Right kidney (tissue), 1 donor: ENCODE results near the gene AGPAT3.
"Not testable (repeated sequence)": the region's sequence is repeated elsewhere in the genome, so short reads cannot be mapped to it uniquely, and the experiment has no call there.

ENCODE experiments used
- DNase-seq: peaks from one replicate; pipeline ENCODE4 v3.0.0-alpha.2; 2016

Gene AGPAT3

DNA sequence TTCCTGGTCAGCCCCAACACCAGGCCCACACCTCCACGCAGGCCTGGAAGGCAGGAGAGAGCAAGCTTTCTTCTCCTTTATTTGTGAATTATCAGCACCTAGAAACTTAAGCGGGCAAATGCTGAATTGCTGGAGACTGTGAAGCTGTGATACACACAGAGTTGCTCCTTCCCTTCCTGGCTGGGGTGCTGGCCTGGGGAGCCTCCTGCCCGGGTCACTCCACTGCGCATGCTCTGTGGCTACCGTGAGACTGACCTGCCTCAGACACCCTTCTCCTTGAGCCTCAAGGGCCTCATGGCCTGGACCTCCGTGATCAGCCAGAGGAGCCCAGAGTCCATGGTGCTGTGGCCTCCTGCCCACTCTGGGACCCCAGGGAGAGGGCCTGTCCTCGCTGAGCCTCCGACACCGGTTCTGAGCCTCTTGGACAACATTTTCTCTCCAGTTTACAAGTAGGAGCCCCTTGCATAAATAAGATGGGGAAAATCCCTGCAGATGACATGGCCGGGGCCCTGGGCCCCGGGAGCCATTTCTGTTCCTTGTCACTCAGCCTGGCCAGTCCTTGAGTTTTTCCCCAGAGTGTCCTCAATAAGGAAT is 18.0 kb downstream of the AGPAT3 start:
- DNase-seq = no peak

DNA sequence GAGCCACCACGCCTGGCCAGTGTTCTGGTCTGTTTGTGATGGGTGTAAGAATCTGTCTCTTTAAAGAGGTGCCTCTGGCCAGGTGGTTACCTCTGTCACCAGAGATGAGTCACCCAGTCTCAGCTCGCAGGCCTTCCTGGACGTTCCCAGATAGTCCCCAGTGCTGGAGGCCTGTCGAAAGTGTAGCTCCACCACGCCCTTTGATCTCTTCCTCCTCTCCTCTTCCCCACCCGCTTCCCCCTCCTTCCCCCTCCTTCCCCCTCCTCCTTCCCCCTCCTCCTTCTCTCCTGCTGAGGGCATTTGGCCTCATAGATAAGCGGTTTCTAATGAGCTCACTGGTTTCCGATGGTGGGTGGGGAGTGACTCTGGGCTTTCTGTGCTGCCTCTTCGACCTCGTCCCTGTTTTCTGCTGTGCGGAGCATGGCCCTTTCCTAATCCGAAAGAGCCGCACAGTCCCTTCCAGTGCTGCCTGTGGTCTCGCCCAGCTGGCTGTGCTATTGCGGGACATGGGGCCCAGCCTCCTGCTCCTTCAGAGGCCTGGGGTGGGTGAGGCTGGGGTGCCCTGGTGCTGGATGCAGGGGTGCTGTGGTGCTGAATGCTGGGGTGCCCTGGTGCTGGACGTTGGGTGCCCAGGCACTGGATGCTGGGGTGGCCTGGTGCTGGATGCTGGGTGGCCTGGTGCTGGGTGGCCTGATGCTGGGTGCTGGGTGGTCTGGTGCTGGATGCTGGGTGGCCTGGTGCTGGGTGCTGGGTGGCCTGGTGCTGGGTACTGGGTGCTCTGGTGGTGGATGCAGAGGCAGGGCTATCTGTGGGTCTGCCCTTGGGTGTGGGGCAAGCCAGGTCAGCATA is 19.2 kb downstream of the AGPAT3 start:
- no peak for DNase-seq

DNA sequence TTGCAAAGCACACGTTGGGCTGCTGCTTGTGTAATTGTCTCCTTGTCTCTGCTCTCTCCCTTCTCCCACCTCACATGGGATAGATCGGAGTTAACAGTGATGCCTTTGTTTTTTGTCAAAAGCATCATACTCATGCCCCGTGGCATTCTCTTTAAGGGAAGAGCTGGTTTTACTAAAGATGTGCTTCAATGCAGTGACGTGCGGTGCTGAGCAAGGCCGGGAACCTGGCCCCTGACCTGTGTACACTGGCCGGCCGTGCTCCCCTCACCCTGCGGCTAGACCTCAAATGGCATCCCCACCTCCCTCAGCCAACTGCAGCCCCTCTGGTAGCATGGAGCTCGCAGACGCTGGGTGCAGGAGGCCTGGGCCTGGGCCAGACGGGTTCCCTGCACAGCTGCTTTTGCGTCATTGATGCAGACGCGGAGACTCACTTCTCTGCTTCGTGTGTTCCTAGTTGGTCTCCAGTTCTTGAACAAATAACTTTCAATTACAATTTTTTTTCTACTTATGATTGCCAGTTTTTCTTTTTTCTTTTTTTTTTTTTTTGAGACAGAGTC is 19.9 kb downstream of the AGPAT3 start:
- no peak for DNase-seq

DNA sequence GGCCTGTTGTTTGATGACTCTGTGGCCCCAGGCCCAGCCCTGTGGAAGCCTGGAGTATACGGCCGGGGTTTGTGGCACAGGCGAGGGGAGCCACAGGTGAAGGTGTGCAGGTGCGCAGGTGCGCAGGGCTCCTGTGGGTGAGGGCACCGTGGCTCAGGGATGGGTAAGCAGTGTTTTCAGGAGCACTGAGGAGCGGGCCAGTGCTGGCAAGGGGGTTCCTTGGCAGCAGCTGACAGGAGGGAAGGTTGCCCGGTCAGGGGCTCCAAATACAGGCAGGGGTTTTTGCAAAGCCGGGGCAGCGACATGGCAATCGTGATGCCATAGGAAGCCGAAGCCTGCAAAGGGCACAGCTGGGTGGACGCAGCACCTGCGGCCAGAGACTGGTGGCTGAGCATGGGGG is 20.7 kb downstream of the AGPAT3 start:
- DNase-seq = no peak

DNA sequence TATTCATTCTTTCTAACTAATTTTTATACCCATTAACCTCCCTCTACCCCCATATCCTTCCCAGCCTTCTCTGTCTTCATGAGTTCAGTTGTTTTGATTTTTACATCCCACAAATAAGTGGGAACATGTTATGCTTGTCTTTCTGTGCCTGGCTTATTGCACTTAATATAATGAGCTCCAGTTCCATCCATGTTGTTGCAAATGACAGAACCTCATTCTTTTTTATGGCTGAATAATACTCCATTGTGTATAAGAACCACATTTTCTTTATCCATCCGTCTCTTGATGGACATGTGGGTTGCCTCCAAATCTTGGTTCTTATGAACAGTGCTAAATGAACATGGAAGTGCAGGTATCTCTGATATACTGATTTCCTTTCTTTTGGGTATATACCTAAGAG is 21.5 kb downstream of the AGPAT3 start:
- no peak for DNase-seq

DNA sequence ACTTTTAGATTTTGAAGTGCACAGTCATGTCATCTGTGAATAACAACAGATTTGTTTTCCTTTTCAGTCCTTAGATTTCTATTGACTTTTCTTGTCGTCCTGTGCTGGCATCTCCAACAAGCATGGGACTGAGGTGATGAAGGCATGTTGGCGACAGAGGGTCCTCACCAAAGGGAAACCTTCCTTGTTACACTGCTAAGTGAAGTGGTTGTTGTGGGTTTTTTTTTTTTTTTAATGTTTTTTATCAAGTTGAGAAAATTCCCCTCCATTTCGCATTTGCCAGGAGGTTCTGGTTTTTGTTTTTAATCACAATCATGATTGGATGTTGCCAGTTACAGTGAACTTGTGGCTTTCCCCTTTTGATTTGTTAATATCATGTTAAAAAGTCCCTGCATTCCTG is 24.0 kb downstream of the AGPAT3 start:
- DNase-seq = no peak

DNA sequence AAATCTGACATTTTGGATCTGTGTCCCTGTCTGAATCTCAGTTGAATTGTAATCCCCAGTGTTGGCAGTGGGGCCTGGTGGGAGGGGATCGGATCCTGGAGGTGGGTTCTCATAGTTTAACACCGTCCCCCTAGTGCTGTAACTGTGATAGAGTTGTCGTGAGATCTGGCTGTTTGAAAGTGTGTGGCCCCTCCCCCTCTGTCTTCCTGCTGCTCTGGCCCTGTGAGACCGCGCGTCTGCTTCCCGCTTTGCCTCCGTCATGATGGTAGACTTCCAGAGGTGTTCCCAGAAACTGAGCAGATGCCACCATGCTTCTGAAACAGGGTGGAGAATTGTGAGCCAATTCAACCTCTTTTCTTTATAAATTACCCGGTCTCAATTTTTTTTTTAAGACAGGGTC is 25.0 kb downstream of the AGPAT3 start:
- DNase-seq = no peak

DNA sequence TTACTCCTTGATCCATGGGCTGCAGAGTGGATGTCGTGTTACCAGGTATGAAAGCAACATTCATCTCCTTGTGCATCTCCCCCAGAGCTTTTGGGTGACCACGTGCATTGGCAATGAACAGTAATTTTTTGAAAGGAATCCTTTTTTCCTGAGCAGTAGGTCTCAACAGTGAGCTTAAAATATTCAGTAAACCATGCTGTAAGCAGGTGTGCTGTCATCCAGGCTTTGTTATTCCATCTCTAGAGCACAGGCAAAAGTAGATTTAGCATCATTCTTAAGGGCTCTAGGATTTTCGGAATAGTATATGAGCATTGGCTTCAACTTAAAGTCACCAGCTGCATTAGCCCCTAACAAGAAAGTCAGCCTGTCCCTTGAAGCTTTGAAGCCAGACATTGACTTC is 27.3 kb downstream of the AGPAT3 start:
- no peak for DNase-seq

DNA sequence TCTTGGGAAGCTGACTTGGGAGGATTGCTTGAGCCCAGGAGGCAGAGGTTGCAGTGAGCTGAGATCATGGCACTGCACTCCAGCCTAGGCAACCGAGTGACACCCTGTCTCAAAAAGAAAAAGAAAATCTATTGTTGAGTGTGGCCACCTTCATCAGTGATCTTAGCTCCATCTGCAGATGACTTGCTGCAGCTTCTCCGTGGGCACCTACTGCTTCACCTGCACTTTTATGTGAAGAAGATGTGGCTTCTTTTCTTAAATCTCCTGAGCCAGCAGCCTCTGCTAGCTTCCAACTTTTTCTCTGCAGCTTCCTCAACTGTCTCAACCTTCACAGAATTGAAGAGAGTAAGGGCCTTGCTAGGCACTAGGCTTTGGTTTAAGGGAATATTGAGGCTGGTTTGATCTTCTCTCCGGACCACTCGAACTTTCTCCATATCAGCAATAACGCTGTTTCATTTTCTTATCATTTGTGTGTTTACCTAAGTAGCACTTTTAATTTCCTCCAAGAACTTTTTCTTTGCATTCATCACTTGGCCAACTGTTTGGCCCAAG is 28.0 kb downstream of the AGPAT3 start:
- DNase-seq = no peak

DNA sequence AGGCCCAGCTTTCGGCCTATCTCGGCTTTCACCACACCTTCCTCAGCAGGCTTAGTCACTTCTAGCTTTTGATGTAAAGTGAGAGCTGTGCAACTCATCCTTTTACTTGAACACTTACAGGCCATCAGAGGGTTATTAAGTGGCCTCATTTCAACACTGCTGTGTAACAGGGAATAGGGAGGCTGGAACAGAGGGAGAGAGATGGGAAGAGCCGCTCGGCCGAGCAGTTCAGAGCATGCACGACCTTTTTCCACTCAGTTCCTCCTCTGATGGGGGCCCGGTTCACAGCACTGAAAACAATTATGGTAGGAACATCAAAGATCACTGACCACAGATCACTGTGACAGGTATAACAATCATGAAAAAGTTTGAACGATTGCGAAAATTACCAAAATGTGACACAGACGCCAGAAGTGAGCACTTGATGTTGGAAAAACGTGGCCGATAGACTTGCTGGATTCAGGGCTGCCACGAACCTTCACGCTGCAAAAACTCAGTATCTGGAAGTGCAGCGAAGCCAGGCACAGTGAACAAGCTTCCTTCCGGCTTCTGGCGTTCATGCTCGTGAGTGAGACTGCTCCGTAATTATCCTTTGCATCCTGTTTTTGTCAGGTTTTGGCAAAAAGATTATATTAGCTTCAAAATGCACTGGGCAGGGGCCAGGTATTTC is 28.6 kb downstream of the AGPAT3 start:
- no peak for DNase-seq

DNA sequence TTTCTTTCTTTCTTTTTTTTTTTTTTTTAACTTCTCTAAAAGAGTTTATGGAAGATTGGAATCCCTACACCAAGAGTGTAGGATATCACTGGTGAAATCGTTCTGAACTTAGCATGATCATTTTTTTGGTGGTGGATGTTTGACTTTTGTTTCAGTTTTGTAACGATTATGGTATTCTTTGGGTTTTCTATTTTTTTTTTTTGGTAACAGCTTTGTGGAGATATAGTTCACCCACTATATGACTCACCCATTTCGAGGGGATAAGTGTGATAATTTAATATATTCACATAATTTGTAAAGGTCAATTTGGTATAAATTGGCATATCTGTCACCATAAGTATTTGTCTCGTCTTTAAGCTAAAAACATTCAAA is 29.2 kb downstream of the AGPAT3 start:
- no peak for DNase-seq

DNA sequence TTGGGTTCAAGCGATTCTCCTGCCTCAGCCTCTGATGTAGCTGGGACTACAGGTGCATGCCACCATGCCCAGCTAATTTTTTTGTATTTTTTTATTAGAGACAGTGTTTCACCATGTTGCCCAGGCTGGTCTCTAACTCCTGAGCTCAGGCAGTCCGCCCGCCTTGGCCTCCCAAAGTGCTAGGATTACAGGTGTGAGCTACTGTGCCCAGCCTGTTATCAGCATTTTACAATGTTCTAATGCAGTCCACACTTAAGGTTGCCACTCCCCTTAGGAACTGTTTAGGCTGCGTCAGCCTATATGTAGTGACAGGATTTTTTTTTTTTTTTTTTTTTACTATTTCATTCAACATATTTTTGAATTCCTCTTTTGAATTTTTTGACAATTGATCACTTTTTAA is 30.2 kb downstream of the AGPAT3 start:
- DNase-seq = no peak

DNA sequence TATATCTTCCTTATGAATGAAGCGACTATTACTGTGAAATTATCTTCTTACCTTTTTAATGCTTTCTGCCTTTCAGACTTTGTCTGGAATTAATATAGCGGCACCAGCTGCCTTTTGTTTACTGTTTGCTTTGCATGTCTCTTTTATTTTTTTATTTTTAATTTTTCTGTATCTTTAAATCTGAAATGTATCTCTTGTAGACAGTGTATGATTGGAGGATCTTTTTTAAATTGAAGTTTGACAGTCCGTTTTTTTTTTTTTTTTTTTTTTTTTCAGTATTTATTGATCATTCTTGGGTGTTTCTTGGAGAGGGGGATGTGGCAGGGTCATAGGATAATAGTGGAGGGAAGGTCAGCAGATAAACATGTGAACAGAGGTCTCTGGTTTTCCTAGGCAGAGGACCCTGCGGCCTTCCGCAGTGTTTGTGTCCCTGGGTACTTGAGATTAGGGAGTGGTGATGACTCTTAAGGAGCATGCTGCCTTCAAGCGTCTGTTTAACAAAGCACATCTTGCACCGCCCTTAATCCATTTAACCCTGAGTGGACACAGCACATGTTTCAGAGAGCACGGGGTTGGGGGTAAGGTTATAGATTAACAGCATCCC is 31.8 kb downstream of the AGPAT3 start:
- DNase-seq = not testable (repeated sequence)

DNA sequence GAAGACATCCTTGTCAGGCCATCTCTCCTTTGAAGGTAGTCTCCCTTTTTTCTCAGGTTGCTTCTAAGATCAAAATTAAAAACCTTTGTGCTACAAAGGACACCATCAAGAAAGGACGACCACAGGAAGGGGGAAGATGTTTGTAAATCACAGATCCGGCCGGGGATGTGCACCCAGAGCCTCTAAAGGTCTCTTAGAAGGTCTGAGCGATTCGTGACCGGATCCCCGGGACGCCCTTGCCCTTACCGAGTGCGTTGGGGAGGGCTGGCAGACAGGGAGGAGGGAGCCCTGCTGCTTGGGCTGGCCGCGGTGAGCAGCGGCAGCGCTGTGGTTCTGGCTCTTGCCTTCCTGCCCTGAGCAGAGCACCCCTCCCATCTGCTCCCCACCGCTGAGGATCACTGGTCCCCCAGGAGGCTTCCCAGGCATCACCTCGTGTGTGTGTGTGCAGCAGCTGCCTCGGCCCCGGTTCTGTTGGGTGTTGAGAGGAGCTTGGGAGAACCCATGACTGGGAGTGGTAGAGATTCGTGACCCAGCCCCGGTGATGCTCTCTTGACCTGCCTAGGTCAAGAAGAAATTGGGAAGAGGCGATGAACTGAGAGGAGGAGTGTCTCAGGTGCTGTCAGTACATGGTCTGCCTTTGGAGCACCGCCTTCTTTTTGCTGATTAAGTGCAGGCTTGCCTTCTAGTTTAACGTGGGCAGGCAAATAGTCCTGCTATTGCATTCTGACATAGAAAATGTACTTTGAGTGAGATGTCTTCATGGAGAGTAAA is 34.5 kb downstream of the AGPAT3 start:
- DNase-seq = no peak

DNA sequence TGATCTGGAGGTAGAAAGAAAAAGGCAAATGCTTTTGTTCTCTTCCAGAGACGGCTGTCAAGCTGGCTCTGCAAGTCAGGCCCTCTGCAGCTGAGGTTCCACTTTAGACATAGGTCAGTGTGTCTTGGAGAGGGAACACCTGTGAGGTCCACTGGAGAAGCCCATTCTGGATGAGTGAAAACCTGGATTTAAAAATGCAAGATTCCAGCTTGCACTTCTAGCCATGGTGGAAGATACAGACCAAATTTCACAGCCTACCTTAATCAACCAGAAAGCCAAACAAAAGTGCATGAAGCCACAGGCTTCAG is 35.0 kb downstream of the AGPAT3 start:
- no peak for DNase-seq

DNA sequence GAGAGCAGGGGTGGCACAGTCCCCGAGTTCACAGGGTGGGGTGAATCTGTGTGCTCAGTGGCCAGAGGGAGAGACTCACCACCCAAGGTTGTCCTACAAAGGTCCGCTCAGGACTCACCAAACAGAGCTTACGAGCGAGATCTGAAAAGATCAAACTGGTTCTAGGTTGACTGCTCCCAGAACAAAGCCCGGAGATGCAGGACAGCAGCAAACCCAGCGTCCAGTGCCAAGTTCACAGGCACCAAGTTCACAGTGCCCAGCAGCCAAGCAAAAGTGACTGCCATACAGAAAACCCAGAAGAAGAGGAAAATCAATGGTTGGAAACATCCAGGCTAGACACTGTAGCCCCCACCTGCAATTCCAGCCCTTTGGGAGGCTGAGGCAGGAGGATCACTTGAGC is 35.7 kb downstream of the AGPAT3 start:
- no peak for DNase-seq

DNA sequence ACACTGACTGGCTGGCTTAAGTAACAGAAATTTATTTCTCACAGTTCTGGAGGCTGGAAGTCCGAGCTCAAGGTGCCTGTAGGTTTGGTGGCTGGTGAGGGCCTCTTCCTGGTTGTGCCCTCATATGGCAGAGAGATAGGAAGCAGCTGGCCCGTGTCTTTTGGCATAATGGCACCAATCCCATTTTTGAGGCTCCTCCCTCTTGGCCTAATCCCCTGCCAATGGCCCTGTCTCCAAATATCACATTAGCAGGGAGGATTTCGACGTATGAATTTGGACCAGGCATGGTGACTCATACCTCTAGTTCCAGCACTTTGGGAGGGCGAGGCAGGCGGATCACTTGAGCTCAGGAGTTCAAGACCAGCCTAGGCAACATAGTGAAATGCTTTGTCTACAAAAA is 37.4 kb downstream of the AGPAT3 start:
- no peak for DNase-seq

DNA sequence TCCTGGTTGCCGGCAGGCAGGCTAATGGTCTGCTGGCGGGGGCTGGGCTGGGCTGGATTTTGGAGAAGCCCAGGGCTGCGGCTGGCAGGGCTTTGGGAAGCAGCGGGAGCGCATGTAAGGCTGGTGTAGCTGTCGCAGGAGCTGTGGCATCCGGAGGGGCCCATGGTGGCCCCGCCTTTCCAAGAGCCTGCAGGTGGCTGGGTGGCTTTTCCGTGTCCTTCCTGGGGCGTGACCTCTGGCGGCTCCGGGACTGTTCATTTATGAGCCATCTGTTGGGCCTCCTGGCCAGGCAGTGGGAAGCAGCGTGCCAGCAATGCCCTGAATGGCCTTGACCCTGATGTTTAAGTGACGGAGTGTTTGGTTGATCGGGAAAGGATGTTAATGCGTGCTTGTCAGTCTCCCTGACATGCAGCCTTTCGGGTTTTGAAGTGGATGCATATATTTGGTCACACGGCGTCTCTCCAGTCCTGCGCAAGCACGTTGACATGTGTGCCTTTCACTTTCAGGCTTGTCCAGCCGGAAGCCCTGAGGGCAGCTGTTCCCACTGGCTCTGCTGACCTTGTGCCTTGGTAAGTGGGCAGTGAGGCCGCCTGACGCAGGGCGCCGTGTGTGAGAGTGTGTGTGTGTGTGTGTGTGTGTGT is 38.5 kb downstream of the AGPAT3 start:
- no peak for DNase-seq

DNA sequence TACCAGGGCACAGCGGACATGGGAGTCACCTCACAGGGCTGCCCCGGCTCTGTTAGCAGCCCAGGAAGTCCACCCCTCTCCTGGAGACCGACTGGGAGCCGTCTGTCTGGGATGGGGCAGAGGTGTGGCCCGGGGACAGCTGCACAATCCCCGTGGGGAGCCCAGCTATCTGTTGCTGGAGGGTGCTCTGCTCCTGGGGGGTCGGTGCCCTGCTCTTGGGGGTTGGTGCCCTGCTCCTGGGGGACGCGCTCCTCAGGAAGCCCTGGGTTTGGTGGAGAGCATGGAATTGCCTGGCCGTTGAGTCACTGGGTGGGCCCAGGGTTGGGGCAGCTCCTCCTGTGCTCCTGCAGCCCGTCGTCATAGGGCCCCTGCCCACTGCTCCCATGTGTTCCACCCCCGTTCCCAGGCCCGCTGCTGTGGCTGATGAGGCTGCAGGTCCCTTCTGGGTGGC is 39.3 kb downstream of the AGPAT3 start:
- no peak for DNase-seq

DNA sequence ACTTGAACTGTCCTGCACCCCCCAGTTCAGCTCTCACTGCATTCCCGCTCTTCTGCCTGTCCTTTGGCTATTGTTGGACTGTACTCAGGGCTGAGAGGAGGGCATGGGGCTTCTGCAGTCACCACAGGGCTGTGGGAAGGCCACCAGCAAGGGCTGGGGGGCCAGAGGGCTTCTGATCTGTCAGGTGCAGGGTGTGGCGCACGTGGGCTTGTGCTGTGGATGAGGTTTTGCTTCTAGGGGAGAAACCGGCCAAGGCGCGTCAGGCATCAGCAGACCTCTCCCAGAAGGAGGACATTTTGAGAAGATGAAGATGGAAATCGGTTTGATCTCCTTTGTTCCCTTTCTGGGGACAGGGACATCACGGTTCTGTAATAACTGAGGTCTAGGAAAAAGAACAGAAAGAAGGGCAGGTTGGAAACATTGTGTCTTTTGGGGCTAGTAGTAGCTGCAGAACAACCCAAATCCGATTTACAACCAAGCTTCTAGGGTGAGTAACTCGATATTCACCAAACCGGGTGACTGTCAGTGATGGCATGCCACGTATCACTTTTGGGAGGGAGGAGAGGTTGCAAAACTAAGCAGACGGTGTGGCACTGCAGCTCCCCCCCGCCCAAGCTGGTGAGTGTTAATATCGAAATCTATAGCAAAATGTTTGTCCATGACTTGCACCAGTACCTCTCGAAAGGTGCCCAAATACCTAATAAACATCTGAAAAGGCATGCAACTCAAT is 40.9 kb downstream of the AGPAT3 start:
- no peak for DNase-seq
